OCI-M2 (cell line): Measurements from ENCODE around the gene FAM124A.

Experiments used
- DNase-seq: peaks from one replicate; lab custom pipeline; 2025; ENCODE audit not compliant: unreplicated experiment; lab: John Stamatoyannopoulos, UW

Gene FAM124A

GRCh38 chr13:51332566-51333361 lies 110.6 kb downstream of the FAM124A start:
- DNase-seq, result no peak

GRCh38 chr13:51333421-51333820 lies 111.2 kb downstream of the FAM124A start:
- DNase-seq, result no peak

GRCh38 chr13:51333826-51334225 lies 111.6 kb downstream of the FAM124A start:
- DNase-seq, result no peak
